Measurements from ENCODE around the gene IQCH.

The IQCH gene

GRCh38 chr15:67474405-67475110, 220.0 kb downstream of the IQCH start:
- DNase-seq, result no peak
- intact Hi-C loops (cut with DNase I), result no loop called here

GRCh38 chr15:67479781-67480505, 225.4 kb downstream of the IQCH start:
- intact Hi-C loops (cut with DNase I), result no loop called here
- no peak for DNase-seq

GRCh38 chr15:67480741-67481140, 226.2 kb downstream of the IQCH start:
- DNase-seq, result no peak
- intact Hi-C loops (cut with DNase I), result no loop called here

- no peak for DNase-seq
- intact Hi-C loops (cut with DNase I), result no loop called here
These were observed 227.1 kb downstream of the IQCH start for GRCh38 chr15:67481680-67482079.

- DNase-seq, result no peak
- intact Hi-C loops (cut with DNase I), result no loop called here
These were observed 241.0 kb downstream of the IQCH start for GRCh38 chr15:67495585-67495984.

GRCh38 chr15:67501177-67501835, 246.7 kb downstream of the IQCH start:
- no peak for DNase-seq
- intact Hi-C loops (cut with DNase I), result loop anchor here (2.0 kb wide), 1 partner anchor 335 kb away; no protein-coding TSS in a partner anchor

- intact Hi-C loops (cut with DNase I), result loop anchor here (2.0 kb wide), 1 partner anchor 335 kb away; no protein-coding TSS in a partner anchor
- DNase-seq, result no peak
These were observed 247.4 kb downstream of the IQCH start for GRCh38 chr15:67501836-67502461.

- DNase-seq, result no peak
- intact Hi-C loops (cut with DNase I), result no loop called here
These were observed 249.5 kb downstream of the IQCH start for GRCh38 chr15:67504056-67504455.

GRCh38 chr15:67504796-67505195, 250.2 kb downstream of the IQCH start:
- intact Hi-C loops (cut with DNase I), result no loop called here

GRCh38 chr15:67505675-67506572, 251.3 kb downstream of the IQCH start:
- no peak for DNase-seq
- intact Hi-C loops (cut with DNase I), result no loop called here

More at GRCh38 chr15:67504796-67505195, 250.2 kb downstream of the IQCH start:
- DNase-seq, result no peak

GRCh38 chr15:67506775-67507747, 252.5 kb downstream of the IQCH start:
- no peak for DNase-seq
- intact Hi-C loops (cut with DNase I), result no loop called here

GRCh38 chr15:67508407-67508806, 253.8 kb downstream of the IQCH start:
- intact Hi-C loops (cut with DNase I), result no loop called here
- no peak for DNase-seq

GRCh38 chr15:67509918-67510317, 255.3 kb downstream of the IQCH start:
- DNase-seq, result no peak
- intact Hi-C loops (cut with DNase I), result no loop called here

GRCh38 chr15:67510597-67511190, 256.1 kb downstream of the IQCH start:
- intact Hi-C loops (cut with DNase I), result no loop called here
- no peak for DNase-seq

- no peak for DNase-seq
- intact Hi-C loops (cut with DNase I), result no loop called here
These were observed 257.0 kb downstream of the IQCH start for GRCh38 chr15:67511606-67512005.

- no peak for DNase-seq
- intact Hi-C loops (cut with DNase I), result no loop called here
These were observed 257.6 kb downstream of the IQCH start for GRCh38 chr15:67512140-67512539.

GRCh38 chr15:67512933-67513714, 258.5 kb downstream of the IQCH start:
- intact Hi-C loops (cut with DNase I), result no loop called here
- DNase-seq, result no peak

GRCh38 chr15:67515090-67515489, 260.5 kb downstream of the IQCH start:
- intact Hi-C loops (cut with DNase I), result no loop called here

More at GRCh38 chr15:67515090-67515489, 260.5 kb downstream of the IQCH start:
- no peak for DNase-seq
